ENCODE measurements around the gene OMP.

Gene OMP

GRCh38 chr11:77068457-77069335 is 33.9 kb upstream of the OMP start:
- DNase-seq = peak in 2 of 10 donors; percentile 4 to 72
- intact Hi-C loops (cut with DNase I) = no loop called here

GRCh38 chr11:77069336-77069968 is 33.2 kb upstream of the OMP start:
- intact Hi-C loops (cut with DNase I) = no loop called here
- DNase-seq = peak in 3 of 10 donors; percentile 7 to 67 (median 64)

- intact Hi-C loops (cut with DNase I) = no loop called here
- peak in 2 of 10 donors; percentile 4 to 74 for DNase-seq
These were observed 32.6 kb upstream of the OMP start for GRCh38 chr11:77069969-77070582.

GRCh38 chr11:77071077-77071476 is 31.6 kb upstream of the OMP start:
- intact Hi-C loops (cut with DNase I) = no loop called here
- DNase-seq = peak in 2 of 10 donors; percentile 57 to 62

- DNase-seq = peak in 4 of 10 donors; percentile 6 to 72 (median 64)
- intact Hi-C loops (cut with DNase I) = no loop called here
These were observed 30.7 kb upstream of the OMP start for GRCh38 chr11:77071671-77072605.

GRCh38 chr11:77072851-77073327 is 29.8 kb upstream of the OMP start:
- peak in 2 of 10 donors; percentile 7 to 67 for DNase-seq
- intact Hi-C loops (cut with DNase I) = no loop called here

GRCh38 chr11:77073328-77074001 is 29.2 kb upstream of the OMP start:
- intact Hi-C loops (cut with DNase I) = no loop called here
- peak in 8 of 10 donors; percentile 42 to 94 (median 65) for DNase-seq

GRCh38 chr11:77074205-77074604 is 28.4 kb upstream of the OMP start:
- intact Hi-C loops (cut with DNase I) = no loop called here
- peak in 3 of 10 donors; percentile 6 to 70 (median 43) for DNase-seq

GRCh38 chr11:77074626-77075221 is 27.9 kb upstream of the OMP start:
- peak in 3 of 10 donors; percentile 6 to 65 (median 59) for DNase-seq
- intact Hi-C loops (cut with DNase I) = no loop called here

GRCh38 chr11:77075425-77075905 is 27.2 kb upstream of the OMP start:
- intact Hi-C loops (cut with DNase I) = no loop called here
- DNase-seq = peak in 2 of 10 donors; percentile 22 to 61

- DNase-seq = no peak
- intact Hi-C loops (cut with DNase I) = no loop called here
These were observed 23.0 kb upstream of the OMP start for GRCh38 chr11:77079666-77080065.

- intact Hi-C loops (cut with DNase I) = no loop called here
- DNase-seq = peak in 4 of 10 donors; percentile 2 to 51 (median 6)
These were observed 21.9 kb upstream of the OMP start for GRCh38 chr11:77080643-77081210.

- intact Hi-C loops (cut with DNase I) = no loop called here
- DNase-seq = peak in 4 of 10 donors; percentile 7 to 78 (median 44)
These were observed 21.2 kb upstream of the OMP start for GRCh38 chr11:77081381-77081851.

- intact Hi-C loops (cut with DNase I) = no loop called here
- peak in 6 of 10 donors; percentile 2 to 86 (median 30) for DNase-seq
These were observed 20.4 kb upstream of the OMP start for GRCh38 chr11:77081976-77082836.

- DNase-seq = peak in 8 of 10 donors; percentile 6 to 72 (median 12)
- intact Hi-C loops (cut with DNase I) = no loop called here
These were observed 19.6 kb upstream of the OMP start for GRCh38 chr11:77082838-77083565.

GRCh38 chr11:77083566-77084245 is 18.9 kb upstream of the OMP start:
- intact Hi-C loops (cut with DNase I) = no loop called here
- DNase-seq = peak in 7 of 10 donors; percentile 1 to 57 (median 11)

All from posterior cingulate gyrus (tissue), 11 donors.